GM23248 (cell line): ENCODE data around the gene SFMBT1.

Experiments used
- EZH2 ChIP-seq: fragments of 200-600 bp; sonication (generic); IDR thresholded peaks from 2 replicates; pipeline ENCODE4 v1.6.1; 2018; ENCODE audit warnings: antibody characterized with exemption, mild to moderate bottlenecking; ENCODE audit not compliant: insufficient read depth, poor library complexity, severe bottlenecking
- EZH2phosphoT487 ChIP-seq: fragments of 200-600 bp; sonication (generic); IDR thresholded peaks from 2 replicates; pipeline ENCODE4 v1.6.1; 2018; ENCODE audit warnings: antibody characterized with exemption, moderate library complexity, mild to moderate bottlenecking, low read depth; ENCODE audit not compliant: insufficient read depth

DNA sequence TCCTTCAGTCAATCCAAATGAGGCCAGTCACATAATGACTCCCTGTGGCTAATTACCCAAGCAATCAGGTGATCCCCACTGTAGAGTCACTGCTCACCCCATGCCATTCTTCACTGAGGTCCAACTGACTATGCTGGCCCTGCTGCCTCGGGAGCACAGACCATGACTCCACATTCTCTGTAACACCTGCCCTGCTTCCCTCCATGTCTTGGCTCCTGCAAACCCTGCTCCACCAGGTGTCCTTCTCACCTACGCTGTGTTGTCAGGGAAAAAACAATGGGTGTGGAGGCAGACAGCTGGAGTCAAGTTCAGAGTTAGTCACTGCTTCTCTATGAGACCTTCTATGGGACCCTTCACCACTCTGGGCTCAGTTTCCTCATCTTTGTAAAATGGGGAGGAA, 6.1 kb upstream of the SFMBT1 start:
- TF ChIP-seq EZH2 (no peak), EZH2phosphoT487 (no peak)
